Fibroblast of upper back skin (primary cell): ENCODE measurements around the gene FGD6.

Source experiments
- DNase-seq: peaks from one replicate; pipeline ENCODE4 v3.0.0-alpha.2; 2013

FGD6 gene

DNA sequence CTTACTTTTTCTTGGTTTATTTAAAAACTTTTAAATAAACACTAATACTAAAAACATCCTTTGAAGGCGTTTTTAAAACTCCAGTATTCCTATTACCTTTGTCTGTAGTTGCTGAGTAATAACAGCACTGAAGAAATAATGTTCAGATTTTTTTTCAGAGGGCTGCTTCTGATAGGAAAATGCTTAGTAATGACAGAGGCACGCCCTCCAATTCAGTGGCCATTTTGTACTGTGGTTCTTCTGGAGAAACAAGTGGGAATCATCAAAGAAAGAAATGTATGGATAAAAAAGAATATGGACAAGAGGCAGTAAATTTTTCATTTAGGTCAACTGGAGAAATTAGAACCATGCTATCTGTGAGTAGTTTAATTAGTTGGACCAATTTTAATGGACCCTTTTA, 13.9 kb upstream of the FGD6 start:
- DNase-seq, result no peak

DNA sequence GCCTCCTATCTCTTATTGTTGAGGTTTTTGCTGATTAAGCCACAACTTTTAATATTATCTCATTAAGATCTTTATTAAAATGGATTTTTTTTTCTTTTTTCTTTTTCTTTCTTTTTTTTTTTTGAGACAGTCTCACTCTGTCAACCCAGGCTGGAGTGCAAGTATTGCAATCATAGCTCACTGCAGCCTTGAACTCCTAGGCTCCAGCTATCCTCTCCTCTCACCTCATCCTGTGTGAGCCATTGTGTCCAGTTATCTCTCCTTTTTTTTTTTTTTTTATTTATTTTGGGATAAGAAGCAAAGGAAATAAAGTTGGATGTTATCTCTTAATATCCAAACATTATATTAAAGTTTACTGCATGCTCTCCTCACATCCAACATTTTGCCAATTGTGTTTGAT, 13.0 kb upstream of the FGD6 start:
- DNase-seq, result no peak

DNA sequence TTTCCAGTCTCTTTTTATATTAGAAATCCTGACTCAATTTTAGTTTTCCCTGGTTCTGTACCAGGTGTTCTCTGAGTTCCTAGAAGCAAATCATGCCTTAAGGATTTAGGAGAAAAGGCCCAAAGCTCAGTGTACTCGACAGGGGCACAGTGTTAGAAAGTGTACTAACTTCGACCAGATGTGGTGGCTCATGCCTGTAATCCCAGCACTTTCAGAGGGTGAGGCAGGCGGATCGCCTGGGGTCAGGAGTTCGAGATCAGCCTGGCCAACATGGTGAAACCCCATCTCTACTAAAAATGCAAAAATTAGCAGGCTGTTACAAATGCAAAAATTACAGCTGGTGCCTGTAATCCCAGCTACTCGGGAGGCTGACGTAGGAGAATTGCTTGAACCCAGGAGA, 12.4 kb upstream of the FGD6 start:
- DNase-seq, result no peak

DNA sequence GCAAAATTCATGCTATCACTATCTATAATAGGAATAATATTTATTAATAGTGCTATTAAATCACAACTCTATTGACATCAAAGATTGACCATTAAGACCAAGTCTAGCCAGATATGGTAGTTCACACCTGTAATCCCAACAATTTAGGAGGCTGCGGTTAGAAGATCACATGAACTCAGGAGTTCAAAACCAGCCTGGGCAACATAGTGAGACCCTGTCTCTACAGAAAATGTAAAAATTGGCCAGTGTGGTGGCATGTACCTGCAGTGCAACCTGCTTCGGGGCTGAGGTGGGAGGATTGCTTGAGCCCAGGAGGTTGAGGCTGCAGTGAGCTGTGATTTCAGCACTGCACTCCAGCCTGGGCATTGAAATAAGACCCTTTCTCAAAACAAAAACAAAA, 11.3 kb upstream of the FGD6 start:
- no peak for DNase-seq

DNA sequence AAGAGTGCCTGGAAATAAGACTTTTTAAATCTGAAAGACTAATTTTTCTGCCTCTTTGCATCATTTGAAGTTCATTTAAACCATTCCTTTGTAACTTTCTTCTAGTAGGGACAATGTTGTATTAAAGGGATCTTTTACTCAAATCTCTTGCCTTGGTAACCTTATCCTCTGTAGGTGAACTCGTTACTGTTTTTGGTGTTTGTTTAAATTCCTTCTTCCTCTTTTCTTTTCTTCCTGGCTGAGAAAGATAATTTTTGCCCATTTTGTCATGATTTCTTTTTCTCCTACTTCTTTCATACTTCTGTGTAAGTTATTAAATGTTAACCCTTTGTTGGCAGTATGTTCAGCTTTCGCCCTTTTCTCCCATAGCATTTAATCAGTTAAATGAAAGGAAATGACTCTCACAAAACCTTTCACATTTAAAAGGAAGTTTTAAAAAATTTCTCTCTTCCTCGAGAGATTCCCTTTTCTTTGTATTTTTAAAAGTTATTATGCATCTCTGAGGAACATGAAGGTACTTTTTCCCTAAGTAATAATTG, 10.6 kb upstream of the FGD6 start:
- no peak for DNase-seq

DNA sequence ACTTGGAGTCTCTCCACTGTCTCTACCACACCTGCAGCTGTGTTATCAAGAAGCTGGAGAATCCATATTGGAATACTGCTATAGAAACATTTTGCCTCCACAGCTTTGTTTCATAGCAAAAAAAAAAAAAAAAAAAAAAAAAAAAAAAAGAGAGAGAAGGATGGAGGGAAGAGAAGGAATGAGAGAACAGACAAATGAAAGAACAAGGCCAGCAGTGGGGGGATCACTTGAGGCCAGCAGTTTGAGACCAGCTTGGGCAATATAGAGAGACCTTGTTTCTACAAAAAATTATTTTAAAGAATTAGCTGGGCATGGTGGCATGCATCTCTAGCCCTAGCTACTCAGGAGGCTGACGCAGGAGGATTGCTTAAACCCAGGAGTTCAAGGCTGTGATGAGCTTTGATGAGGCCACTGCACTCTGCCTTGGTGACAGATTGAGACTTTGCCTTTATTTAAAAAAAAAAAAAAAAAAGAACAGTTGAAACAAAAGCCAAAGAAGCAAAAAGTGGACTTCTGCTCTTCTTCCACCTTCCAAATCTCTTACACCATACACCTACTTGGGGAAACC, 8.5 kb upstream of the FGD6 start:
- no peak for DNase-seq

DNA sequence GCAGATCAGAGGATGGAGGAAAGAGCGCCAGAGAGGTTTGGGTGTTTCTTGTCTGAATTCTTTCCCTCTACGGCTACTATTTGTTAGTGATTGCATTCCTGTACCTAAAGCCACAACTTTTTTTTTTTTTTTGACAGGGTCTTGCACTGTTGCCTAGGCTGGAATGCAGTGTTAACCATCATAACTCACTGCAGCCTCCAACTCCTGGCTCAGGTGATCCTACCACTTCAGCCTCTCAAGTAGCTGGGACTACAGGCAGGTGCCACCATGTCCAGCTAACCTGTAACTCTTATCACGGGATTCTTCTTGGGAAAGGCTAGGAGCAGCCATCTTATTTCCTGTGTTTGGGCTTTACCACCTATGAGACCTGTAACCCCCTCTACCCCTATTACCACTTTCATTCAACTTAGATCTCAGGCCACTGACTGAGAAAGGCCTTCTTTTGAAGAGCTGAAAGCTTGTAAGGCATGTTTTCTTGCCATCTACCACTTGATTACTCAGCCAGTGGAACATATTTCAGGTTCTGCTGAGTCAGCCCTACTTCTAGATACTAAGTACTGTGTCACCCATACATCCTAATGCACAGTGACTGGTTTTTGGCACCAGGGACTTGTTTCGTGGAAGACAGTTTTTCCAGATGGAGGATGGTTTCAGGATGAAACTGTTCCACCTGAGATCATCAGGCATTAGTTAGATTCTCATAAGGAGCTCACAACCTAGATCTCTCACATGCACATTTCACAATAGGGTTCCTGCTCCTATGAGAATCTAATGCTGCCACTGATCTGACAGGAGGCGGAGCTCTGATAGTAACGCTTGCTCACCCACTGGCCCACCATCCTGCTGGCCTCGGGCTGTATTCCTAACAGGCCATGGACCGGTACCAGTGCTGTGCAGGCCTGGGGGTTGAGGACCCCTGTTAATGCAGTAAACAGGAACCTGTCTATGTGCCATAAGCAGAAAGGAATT, 7.2 kb upstream of the FGD6 start:
- DNase-seq, result peak; percentile 84

DNA sequence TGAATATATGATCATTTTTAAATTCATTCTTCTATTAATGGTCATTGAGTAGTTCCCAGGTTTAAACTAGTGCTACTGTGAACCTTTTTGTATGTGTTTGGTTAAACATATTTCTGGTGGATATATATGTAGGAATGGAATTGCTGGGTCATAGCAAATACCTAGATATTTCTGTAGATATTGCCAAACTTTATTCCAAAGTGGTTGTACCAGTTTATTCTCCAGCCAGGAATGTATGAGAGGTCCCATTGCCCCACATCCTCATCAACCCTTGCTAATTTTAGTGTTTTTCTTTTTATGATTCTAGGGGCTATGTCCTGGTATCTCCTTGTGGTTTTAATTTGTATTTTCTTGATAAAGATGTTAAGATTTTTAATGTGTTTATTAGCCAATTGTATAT, 3.5 kb upstream of the FGD6 start:
- no peak for DNase-seq

DNA sequence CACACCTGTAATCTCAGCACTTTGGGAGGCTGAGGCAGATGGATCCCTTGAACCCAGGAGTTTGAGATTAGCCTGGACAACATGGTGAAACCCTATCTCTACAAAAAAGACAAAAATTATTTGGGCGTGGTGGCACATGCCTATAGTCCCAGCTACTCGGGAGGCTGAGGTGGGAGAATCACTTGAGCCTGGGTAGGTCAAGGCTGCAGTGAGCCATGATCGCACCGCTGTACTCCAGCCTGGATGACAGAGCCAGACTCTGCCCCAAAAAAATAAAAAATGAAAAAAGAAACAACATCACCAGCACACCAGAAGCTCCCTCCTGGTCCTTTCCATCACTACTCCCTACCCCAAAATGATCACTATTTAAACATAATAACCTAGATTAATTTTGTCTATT, 2.9 kb upstream of the FGD6 start:
- DNase-seq, result no peak

DNA sequence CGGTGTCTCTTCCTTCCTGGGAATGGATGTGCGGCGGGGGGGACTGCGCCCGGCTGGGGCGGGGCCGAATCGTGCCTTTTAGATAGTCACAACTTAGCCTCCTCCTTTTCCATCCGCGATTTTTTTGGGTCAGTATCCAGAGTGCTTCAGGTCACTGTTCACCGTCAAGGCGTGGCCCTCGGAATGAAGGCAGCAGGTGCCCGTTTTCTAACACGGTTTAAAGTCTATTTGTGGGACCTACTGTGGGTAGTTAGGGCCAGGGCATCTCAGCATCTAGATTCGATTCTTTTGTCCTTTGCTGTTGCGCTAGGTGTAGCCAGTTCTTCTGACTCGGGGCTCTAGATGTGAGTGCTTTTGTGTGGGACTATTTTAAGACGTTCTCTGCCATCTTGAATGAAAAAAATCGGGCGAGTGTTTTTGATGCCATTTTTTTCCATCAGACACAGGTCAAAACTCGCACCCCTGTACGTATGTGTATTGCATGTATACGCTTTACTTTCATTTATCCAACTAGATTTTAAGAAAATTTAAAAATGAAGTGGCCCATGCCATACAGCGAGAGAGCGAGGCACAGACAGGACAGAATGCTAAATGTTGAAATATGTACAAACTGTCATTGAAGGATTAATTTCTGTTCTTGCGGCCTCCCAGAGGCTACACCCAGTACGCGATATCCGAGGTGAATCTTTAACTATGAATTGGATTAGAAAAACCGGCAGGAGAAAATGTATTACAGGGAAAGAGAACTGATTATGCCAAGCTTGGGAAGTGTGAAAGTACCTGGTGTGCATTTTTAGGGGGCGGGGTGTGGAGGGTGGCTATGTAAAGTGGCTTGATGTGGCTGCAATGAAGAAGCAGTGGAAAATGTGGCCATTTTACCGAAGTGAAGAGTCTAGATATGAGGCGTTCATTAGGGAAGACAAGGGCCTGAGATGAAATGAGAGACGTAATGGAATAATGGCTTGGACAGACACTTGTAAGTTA, 1.2 kb upstream of the FGD6 start:
- DNase-seq, result peak; percentile 60

DNA sequence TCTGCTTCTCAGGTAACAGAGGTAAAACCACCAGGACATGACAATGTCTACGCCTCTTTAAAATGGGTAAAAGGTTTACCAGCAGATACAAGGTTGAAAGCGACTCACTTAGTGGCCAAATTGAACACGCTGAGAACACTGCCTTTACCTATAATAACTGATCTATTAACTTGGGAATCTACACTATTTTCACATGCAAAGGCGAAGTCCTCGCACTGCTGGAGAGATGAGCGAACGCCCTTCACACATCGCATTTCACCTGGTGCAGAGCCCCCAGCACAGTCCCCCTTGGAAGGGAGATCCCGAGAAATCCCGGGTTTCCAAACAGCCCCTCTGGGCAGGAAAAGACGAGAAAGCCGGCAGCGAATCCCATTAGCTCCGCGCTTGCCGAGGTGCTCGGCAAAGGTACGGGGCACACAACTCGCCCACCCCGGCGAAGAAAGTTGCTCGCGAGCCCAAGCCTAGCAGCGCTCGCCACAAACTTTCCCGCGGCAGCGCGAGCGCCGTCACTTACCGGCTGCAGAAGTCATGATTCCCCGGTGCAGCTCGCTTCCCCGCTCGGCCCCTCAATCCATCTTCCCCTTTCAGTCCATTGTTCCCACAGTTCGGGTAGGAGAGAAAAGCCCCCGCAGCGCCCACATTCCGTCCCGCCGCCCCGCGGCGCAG, 423 bp downstream of the FGD6 start:
- no peak for DNase-seq

DNA sequence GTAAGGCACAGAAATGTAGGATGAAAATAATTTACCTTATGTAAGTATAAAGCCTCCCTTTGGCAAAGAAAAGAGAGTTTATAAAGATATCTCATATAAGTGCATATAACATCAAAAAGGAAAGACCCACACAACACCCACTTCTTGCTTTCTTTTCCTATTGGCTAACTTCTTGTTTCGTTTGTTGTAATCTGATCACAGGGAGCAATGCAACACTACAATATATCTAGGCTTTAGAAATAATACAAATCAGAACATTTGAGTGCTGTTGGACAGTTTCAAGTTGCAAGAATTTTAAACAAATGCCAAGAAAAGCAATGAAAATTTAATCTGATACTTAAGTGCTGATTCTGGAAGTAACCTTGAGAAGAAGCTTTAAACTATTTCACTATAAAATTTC, 1.3 kb downstream of the FGD6 start:
- DNase-seq, result peak; percentile 69

DNA sequence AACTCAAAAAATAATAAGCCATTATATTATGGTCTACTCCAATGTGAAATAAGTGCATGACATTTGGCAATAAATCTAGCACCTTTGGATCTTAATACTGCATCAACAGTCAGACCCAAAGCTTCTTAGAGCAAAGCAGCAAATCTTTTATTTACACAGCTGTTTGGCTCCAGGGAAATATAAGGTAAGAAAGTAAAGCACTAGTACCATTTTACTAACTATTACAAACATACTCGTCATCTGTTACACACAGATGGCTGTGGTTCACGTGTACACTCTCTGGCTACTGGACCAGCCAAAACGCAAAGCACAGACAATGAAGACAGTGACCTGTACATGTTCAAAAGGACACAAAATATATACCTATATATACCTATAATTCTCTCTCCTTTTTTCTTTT, 2.8 kb downstream of the FGD6 start:
- DNase-seq, result no peak

DNA sequence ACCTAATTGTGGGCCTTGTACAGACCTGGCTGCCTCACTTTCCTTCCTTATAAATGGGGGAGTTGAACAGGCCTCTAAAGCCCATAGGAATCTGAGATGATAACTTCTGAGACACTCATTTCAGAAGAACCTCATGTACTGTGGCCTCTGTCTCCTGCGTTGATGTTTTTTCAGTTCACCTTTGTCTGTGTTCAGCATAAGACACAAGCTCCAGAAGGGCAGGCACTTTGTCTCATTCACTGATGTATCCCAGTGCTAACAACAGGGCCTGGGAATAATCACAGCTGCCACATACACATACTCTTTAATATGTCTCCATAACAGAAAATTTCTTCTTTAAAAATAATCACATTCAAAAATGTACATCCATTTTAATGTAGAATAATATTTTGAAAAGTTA, 3.3 kb downstream of the FGD6 start:
- DNase-seq, result no peak

DNA sequence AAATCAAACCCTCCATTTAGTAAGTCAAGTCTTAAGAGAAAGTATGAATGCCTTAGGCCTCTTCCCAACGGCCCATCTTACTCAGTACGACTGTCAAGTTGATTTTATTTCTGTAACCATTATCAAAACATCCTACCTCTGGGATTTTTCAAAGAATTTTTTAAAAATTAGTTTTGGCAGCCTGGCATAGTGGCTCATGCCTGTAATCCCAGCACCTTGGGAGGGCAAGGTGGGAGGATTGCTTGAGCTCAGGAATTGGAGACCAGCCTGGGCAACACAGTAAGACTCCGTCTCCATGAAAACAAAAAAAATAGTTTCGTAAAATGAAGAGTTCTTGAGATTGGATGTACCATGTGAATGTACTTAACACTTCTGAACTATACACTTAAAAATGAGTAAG, 4.1 kb downstream of the FGD6 start:
- no peak for DNase-seq

DNA sequence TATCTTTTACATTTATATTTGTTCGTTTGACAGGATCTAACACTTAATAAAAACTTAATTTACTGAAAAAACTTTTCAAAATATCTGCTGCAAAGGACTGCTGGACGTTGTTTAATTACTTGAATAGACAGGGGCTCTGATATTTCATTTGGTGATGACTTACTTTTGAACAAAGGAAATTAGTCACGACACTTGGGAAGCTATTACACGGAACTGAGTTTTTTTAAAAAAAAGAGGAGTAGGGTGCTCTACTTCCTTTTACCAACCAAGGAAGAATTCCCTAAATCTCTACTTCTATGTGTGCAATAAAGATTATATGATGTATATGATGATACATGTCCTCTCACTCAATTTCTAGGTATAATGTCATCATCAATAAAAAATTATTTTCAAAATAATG, 4.7 kb downstream of the FGD6 start:
- no peak for DNase-seq

DNA sequence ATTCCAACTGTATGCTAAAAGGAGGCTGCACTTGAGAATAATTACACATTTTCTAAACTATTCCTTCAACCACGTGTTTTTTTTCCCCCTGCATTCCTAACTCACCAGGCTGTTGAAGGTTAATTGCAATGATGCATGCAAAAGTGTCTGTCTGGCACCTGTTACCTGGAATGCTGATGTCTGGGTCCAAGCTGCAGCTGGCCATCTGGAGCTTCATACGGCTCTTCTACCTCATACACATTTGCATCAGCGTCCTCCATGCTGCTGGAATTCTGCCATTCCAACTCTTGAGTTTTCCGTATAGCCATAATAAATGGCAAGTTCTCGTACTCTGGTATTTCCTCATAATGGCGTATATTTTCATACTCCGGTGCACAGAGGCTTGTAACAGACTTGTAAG, 8.6 kb downstream of the FGD6 start:
- peak; percentile 3 for DNase-seq

DNA sequence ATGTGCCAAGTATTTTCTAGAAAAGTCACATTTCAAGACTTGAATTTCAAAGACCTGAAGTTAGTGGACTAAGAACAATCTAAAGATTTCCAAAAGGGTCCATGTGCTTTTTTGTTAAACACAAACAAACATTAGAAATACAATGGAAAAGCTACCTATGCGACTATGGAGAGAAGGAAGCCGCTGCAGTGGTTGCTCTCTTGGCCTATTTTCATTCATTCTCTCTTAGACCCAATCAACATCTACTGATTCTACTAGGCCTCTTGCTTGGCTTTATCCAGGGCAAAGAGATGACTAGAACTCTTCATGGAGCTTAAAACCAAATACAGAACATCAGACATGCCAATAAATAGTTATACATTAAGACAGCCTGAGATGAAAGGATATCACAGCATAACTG, 9.9 kb downstream of the FGD6 start:
- DNase-seq, result no peak

DNA sequence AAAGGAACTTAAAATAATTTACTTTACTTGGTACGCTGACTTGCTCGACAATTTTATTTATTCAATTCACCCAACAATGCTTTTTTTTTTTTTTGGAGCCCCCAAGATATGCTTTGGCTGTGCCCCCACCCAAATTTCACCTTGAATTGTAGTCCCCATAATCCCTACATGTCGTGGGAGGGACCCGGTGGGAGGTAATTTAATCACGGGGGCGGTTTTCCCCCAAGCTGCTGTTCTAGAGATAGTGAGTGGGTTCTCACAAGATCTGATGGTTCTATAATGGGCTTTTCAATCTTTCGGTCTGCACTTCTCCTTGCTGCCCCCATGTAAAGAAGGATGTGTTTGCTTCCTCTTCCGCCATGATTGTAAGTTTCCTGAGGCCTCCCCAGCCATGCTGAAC, 10.4 kb downstream of the FGD6 start:
- DNase-seq, result no peak

DNA sequence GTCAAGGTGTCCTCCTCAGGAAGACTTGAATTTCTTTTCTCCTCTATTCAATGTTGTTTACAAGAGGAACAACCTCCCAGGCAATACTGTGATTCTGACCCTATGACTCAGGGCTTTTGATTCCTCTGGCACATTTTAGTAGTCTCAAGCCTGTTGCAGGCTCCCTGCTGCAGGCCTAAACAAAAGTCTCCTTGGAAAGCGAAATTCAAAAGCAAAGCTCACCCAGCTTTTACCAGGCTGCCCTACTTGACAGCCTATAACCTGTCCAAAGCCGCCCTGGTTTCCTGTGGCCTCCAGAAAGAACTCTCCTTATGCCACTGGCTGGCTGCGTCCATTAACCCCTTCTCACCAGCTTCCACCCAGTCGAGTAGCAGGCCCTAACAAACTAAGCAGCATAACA, 11.6 kb downstream of the FGD6 start:
- DNase-seq, result peak; percentile 75

DNA sequence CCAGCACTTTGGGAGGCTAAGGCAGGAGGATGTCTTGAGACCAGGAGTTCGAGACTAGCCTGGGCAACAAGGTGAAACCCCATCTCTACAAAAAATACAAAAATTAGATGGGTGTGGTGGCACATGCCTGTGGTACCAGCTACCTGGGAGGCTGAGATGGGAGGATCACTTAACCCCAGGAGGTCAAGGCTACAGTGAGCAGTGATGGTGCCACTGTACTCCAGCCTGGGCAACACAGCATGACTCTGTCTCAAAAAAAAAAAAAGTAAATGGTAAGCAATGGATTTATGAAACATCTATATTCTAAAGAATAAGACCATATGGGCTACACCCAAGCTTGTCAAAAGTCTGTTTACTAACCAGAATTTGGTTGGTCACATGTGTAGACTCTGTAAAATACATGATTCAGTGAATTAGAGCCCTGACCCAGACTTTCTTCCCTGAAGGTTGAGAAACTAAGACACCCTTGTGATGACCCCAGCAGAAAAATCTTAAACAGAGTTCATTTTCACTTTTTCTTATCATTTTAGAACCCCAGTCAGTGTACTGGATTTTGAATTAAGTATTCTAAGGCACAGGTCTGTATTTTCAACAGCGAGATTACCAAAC, 12.1 kb downstream of the FGD6 start:
- no peak for DNase-seq
